Esophagus muscularis mucosa (tissue), 4 donors: ENCODE data around the gene LMO3. TPM values are rescaled to one million over a fixed set of nuclear protein-coding genes. Genes with fewer than 3 reads are reported as not detected.

Experiments
- DNase-seq: peaks from one replicate; pipeline ENCODE4 v3.0.0-alpha.2; 2017; ENCODE audit errors: extremely low spot score
- H3K27ac ChIP-seq, 4 donors: fragments of 200-600 bp; sonication (generic); replicated peaks in 1 of 4; 1 replicate in 3 of 4; 2 replicates in 1 of 4; pipeline ENCODE4 v1.5.1; 2016 to 2019; ENCODE audit warnings: mild to moderate bottlenecking in 1 of 4
- H3K27me3 ChIP-seq, 4 donors: fragments of 200-600 bp; sonication (generic); one replicate each; pipeline versions ENCODE4 v1.5.1 to v1.6.0; 2016 to 2019
- H3K36me3 ChIP-seq, 4 donors: fragments of 200-600 bp; sonication (generic); one replicate each; pipeline ENCODE4 v1.5.1; 2016 to 2019
- H3K4me1 ChIP-seq, 4 donors: fragments of 200-600 bp; sonication (generic); one replicate each; pipeline ENCODE4 v1.5.1; 2016 to 2019
- H3K4me3 ChIP-seq, 4 donors: fragments of 200-600 bp; sonication (generic); 1 replicate in 2 of 4; 2 replicates in 2 of 4; pipeline ENCODE4 v1.5.1; 2016 to 2019; ENCODE audit warnings: mild to moderate bottlenecking in 4 of 4, moderate library complexity in 1 of 4
- H3K9me3 ChIP-seq, 4 donors: fragments of 200-600 bp; sonication (generic); 1 replicate in 3 of 4; 2 replicates in 1 of 4; pipeline ENCODE4 v1.5.1; 2016 to 2019
- CTCF ChIP-seq, 3 experiments: fragments of 200-600 bp in 2 of 3; fragments of 450-650 bp in 1 of 3; sonication (generic) in 2 of 3; IDR thresholded peaks; one replicate each; pipeline ENCODE4 v1.5.1; 2017 to 2019; ENCODE audit warnings: antibody characterized with exemption in 3 of 3, mild to moderate bottlenecking in 2 of 3, moderate library complexity in 1 of 3
- EP300 ChIP-seq: sonication (generic); formaldehyde crosslinking; IDR thresholded peaks from one replicate; pipeline ENCODE4 v1.6.1; 2017; ENCODE audit warnings: antibody characterized with exemption
- POLR2A ChIP-seq: fragments of 450-650 bp; IDR thresholded peaks from one replicate; pipeline ENCODE4 v1.6.1; 2017; ENCODE audit warnings: antibody characterized with exemption, moderate library complexity, mild to moderate bottlenecking, low read depth
- POLR2AphosphoS5 ChIP-seq, 2 donors: sonication (generic); formaldehyde crosslinking; IDR thresholded peaks; one replicate each; pipeline ENCODE4 v1.6.1; 2017; ENCODE audit warnings: antibody characterized with exemption in 2 of 2
- WGBS: methylation state at CpG from one replicate; pipeline ENCODE4 v1.1.5; 2018; 5-methylcytosine and 5-hydroxymethylcytosine counted together
- intact Hi-C: fragments of 100-400 bp; cut with DNase I; formaldehyde crosslinking; loops from one replicate; pipeline ENCODE4 v1.15.1; 2023
- total RNA-seq, 4 donors: library from RNA; depleted of rRNA; stranded (reverse); fragments of >200 nt; gene quantifications; one replicate each; pipeline versions ENCODE4 v1.1.0 to v1.2.1, GENCODE V29; 2016

Gene LMO3
- total RNA-seq, 4 donors from 2014 or later = 66.1 to 152 (median 138) TPM

DNA sequence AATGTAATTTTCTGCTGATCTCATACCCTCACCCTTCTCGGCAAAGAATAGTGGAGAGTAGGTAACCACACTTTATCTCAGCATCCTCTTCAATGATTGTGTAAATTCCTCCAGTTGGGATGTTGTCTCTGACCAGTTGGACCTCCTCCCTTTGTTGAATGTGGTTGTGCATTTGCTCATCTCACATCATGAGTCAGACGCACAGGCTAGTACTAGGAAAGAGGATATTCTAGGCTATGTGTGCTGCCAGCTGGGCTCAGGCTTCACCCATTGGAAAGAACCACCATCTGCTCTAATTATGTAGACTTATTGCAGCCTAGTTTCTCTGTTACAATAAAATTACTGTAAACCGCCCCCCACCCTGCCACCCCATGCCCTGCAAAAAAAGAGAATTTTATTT, 90.3 kb downstream of the LMO3 start:
- TF ChIP-seq EP300 (no peak), POLR2AphosphoS5 (IDR thresholded peaks at IDR 0.05) (no peak), POLR2A (no peak), CTCF (IDR thresholded peaks at IDR 0.05) (no peak)
- H3K36me3 ChIP-seq = no peaks in the 10 kb centered on the region
- H3K4me3 ChIP-seq = no peak overlapping the region
- H3K27ac ChIP-seq = no peak overlapping the region
- 95% methylated on average over 3 of the region's 3 CpGs for WGBS
- DNase-seq = no peak
- no peaks in the 10 kb centered on the region for H3K27me3 ChIP-seq
- H3K4me1 ChIP-seq = no peaks in the 10 kb centered on the region
- no peaks in the 10 kb centered on the region for H3K9me3 ChIP-seq
- intact Hi-C loops = no loop called here

GRCh38 chr12:16513231-16513630, 92.7 kb downstream of the LMO3 start:
- DNase-seq = no peak
- no peak overlapping the region for H3K27ac ChIP-seq
- TF ChIP-seq POLR2A = no peak
- TF ChIP-seq EP300 = no peak
- no peaks in the 10 kb centered on the region for H3K36me3 ChIP-seq
- H3K4me3 ChIP-seq = no peak overlapping the region
- no peaks in the 10 kb centered on the region for H3K27me3 ChIP-seq
- no peaks in the 10 kb centered on the region for H3K4me1 ChIP-seq
- 97% methylated on average over 15 of the region's 15 CpGs for WGBS
- no peaks in the 10 kb centered on the region for H3K9me3 ChIP-seq
- intact Hi-C loops = no loop called here

- Histone ChIP-seq H3K9me3 (no peaks in the 10 kb centered on the region), H3K4me3 (no peak overlapping the region), H3K36me3 (no peaks in the 10 kb centered on the region), H3K27ac (no peak overlapping the region), H3K27me3 (no peaks in the 10 kb centered on the region), H3K4me1 (no peaks in the 10 kb centered on the region)
- no peak for DNase-seq
- WGBS = 77% methylated on average over 2 of the region's 2 CpGs
- no peak for TF ChIP-seq CTCF (IDR thresholded peaks at IDR 0.05)
- no peak for TF ChIP-seq POLR2A
- no peak for TF ChIP-seq EP300
- no peak for TF ChIP-seq POLR2AphosphoS5 (IDR thresholded peaks at IDR 0.05)
- intact Hi-C loops = no loop called here
Measured at GRCh38 chr12:16509411-16509810, 96.6 kb downstream of the LMO3 start.

DNA sequence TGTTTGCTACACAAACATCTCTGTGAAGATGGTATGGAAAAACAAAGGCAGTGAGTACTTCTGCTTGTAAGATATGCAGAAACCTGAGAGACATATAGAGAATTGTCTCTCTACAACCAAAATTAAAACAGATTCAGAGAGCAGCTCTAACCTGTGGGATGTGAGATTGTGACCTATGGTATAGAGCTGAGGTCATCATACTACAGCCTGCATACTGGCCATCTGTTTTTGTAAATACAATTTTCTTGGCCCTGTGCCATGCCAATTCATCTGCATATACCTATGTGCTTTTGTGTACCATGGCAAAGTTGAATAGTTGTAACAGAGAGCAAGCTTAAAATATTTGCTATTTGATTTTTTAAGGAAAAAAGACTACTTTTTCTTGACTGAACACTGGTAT, 99.6 kb downstream of the LMO3 start:
- H3K4me3 ChIP-seq = no peak overlapping the region
- H3K36me3 ChIP-seq = no peaks in the 10 kb centered on the region
- no peaks in the 10 kb centered on the region for H3K4me1 ChIP-seq
- intact Hi-C loops = no loop called here
- TF ChIP-seq POLR2A (no peak), POLR2AphosphoS5 (IDR thresholded peaks at IDR 0.05) (no peak), CTCF (IDR thresholded peaks at IDR 0.05) (no peak), EP300 (no peak)
- H3K27ac ChIP-seq = no peak overlapping the region
- H3K27me3 ChIP-seq = no peaks in the 10 kb centered on the region
- no peak for DNase-seq
- H3K9me3 ChIP-seq = no peaks in the 10 kb centered on the region

DNA sequence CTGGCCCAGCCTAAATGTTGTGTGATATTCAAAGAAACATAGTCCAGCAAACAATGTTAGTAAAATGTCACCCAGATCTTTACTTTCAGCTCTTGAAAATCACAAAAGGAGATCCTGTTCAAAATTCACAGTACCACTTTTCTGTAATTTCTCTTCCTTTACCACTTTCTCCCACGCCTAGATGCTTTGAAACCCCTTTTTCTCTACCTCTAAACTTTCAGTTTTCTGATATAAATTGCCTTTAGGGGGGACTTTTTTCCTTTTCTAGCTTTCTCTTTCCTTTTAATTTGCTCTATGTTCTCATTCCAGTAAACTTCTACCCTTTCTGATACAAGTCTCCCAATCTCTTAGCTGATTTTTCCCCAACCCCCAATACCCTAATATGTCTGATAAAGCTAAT, 101.8 kb downstream of the LMO3 start:
- intact Hi-C loops = no loop called here
- no peak for DNase-seq
- H3K4me1 ChIP-seq = no peaks in the 10 kb centered on the region
- H3K27me3 ChIP-seq = no peaks in the 10 kb centered on the region
- no peaks in the 10 kb centered on the region for H3K36me3 ChIP-seq
- 71% methylated on average over 1 of the region's 1 CpG for WGBS
- no peaks in the 10 kb centered on the region for H3K9me3 ChIP-seq
- no peak for TF ChIP-seq POLR2AphosphoS5 (IDR thresholded peaks at IDR 0.05)
- TF ChIP-seq CTCF (IDR thresholded peaks at IDR 0.05) = no peak
- TF ChIP-seq POLR2A = no peak
- TF ChIP-seq EP300 = no peak
- H3K4me3 ChIP-seq = no peak overlapping the region
- H3K27ac ChIP-seq = no peak overlapping the region
